ENCODE measurements around the gene VDR. TPM values are rescaled to one million over a fixed set of nuclear protein-coding genes. Genes with fewer than 3 reads are reported as not detected.
A peak's percentile ranks its signal among the peaks of the same experiment; 100 is the strongest.

The VDR gene
- total RNA-seq, 2 donors from 2014 or later, result 124 to 140 TPM

- TF ChIP-seq CTCF (IDR thresholded peaks at IDR 0.05), result no peak
- Histone ChIP-seq H3K9ac (ENCODE audit: low read depth in 2 of 2, low read length in 2 of 2) (peak overlapping the region; percentile 27 to 71), H3K9me3 (no peaks in the 10 kb centered on the region), H3K4me3 (peak overlapping the region; percentile 62), H3K27ac (peak overlapping the region; percentile 88), H3K27me3 (no peaks in the 10 kb centered on the region), H3K4me1 (peaks cover 11% of the 10 kb centered on the region), H3K36me3 (no peaks in the 10 kb centered on the region)
- no peak for DNase-seq
- intact Hi-C loops (cut with DNase I), result no loop called here
Measured at GRCh38 chr12:47902131-47902639, 2.6 kb downstream of the VDR start.

- H3K36me3 ChIP-seq, result no peaks in the 10 kb centered on the region
- H3K4me3 ChIP-seq, result no peak overlapping the region
- TF ChIP-seq CTCF (IDR thresholded peaks at IDR 0.05), result no peak
- peak overlapping the region; percentile 88 for H3K27ac ChIP-seq
- intact Hi-C loops (cut with DNase I), result no loop called here
- peak; percentile 64 for DNase-seq
- H3K9ac ChIP-seq (ENCODE audit: low read depth in 2 of 2, low read length in 2 of 2), result peak overlapping the region; percentile 27 to 71
- H3K4me1 ChIP-seq, result peaks cover 13% of the 10 kb centered on the region
- no peaks in the 10 kb centered on the region for H3K9me3 ChIP-seq
- no peaks in the 10 kb centered on the region for H3K27me3 ChIP-seq
Measured at GRCh38 chr12:47901718-47902093, 3.1 kb downstream of the VDR start.

GRCh38 chr12:47901063-47901717, 3.6 kb downstream of the VDR start:
- H3K27ac ChIP-seq, result peak overlapping the region; percentile 88
- H3K4me3 ChIP-seq, result no peak overlapping the region
- TF ChIP-seq CTCF (IDR thresholded peaks at IDR 0.05), result no peak
- no peaks in the 10 kb centered on the region for H3K36me3 ChIP-seq
- no peaks in the 10 kb centered on the region for H3K27me3 ChIP-seq
- H3K4me1 ChIP-seq, result peaks cover 17% of the 10 kb centered on the region
- peak overlapping the region; percentile 54 to 71 for H3K9ac ChIP-seq (ENCODE audit: low read depth in 2 of 2, low read length in 2 of 2)
- no peaks in the 10 kb centered on the region for H3K9me3 ChIP-seq
- peak; percentile 50 for DNase-seq
- intact Hi-C loops (cut with DNase I), result no loop called here

- H3K4me3 ChIP-seq, result no peak overlapping the region
Measured at GRCh38 chr12:47900131-47901062, 4.4 kb downstream of the VDR start.

More at GRCh38 chr12:47900131-47901062, 4.4 kb downstream of the VDR start:
- Histone ChIP-seq H3K27me3 (no peaks in the 10 kb centered on the region), H3K27ac (peak overlapping the region; percentile 88), H3K36me3 (no peaks in the 10 kb centered on the region), H3K4me1 (peaks cover 17% of the 10 kb centered on the region), H3K9ac (ENCODE audit: low read depth in 2 of 2, low read length in 2 of 2) (peak overlapping the region; percentile 54 to 71), H3K9me3 (no peaks in the 10 kb centered on the region)
- DNase-seq, result peak; percentile 73
- TF ChIP-seq CTCF (IDR thresholded peaks at IDR 0.05), result no peak
- intact Hi-C loops (cut with DNase I), result no loop called here
